ENCODE data around the gene LNX1.
"Not testable (repeated sequence)": the region's sequence is repeated elsewhere in the genome, so short reads cannot be mapped to it uniquely, and the experiment has no call there.

Gene LNX1

GRCh38 chr4:53490965-53491622 lies 100.2 kb downstream of the LNX1 start:
- DNase-seq = no peak

- DNase-seq = no peak
Measured at GRCh38 chr4:53490161-53490956, 100.9 kb downstream of the LNX1 start.

GRCh38 chr4:53489279-53489889 lies 101.9 kb downstream of the LNX1 start:
- DNase-seq = no peak

- DNase-seq = no peak
Measured at GRCh38 chr4:53487766-53488165, 103.5 kb downstream of the LNX1 start.

GRCh38 chr4:53485658-53486040 lies 105.6 kb downstream of the LNX1 start:
- no peak for DNase-seq

GRCh38 chr4:53484911-53485657 lies 106.2 kb downstream of the LNX1 start:
- DNase-seq = no peak

GRCh38 chr4:53483250-53483649 lies 108.0 kb downstream of the LNX1 start:
- no peak for DNase-seq

GRCh38 chr4:53481586-53481985 lies 109.7 kb downstream of the LNX1 start:
- DNase-seq = no peak

GRCh38 chr4:53480909-53481308 lies 110.4 kb downstream of the LNX1 start:
- no peak for DNase-seq

- DNase-seq = no peak
Measured at GRCh38 chr4:53479736-53480525, 111.4 kb downstream of the LNX1 start.

GRCh38 chr4:53478671-53479456 lies 112.4 kb downstream of the LNX1 start:
- no peak for DNase-seq

GRCh38 chr4:53477636-53478035 lies 113.7 kb downstream of the LNX1 start:
- DNase-seq = no peak

GRCh38 chr4:53477038-53477565 lies 114.2 kb downstream of the LNX1 start:
- no peak for DNase-seq

- no peak for DNase-seq
Measured at GRCh38 chr4:53476232-53477037, 114.9 kb downstream of the LNX1 start.

GRCh38 chr4:53466576-53466975 lies 124.7 kb downstream of the LNX1 start:
- DNase-seq = not testable (repeated sequence)

GRCh38 chr4:53465891-53466290 lies 125.4 kb downstream of the LNX1 start:
- no peak for DNase-seq

- no peak for DNase-seq
Measured at GRCh38 chr4:53465281-53465680, 126.0 kb downstream of the LNX1 start.

GRCh38 chr4:53463340-53463739 lies 127.9 kb downstream of the LNX1 start:
- no peak for DNase-seq

- no peak for DNase-seq
Measured at GRCh38 chr4:53461244-53461643, 130.0 kb downstream of the LNX1 start.

- no peak for DNase-seq
Measured at GRCh38 chr4:53459548-53459947, 131.7 kb downstream of the LNX1 start.

GRCh38 chr4:53456178-53456577 lies 135.1 kb downstream of the LNX1 start:
- DNase-seq = no peak
